GM10248 (cell line): ENCODE results near the gene ZNF444.

ENCODE experiments used
- CTCF ChIA-PET: fragments of 300-600 bp; sonication (Branson Sonifier 250); formaldehyde crosslinking; extraction: SDS; loops from one replicate; lab custom pipeline; 2021; ENCODE audit warnings: antibody characterized with exemption; lab: Yijun Ruan, JAX
- POLR2A ChIA-PET: fragments of 350-650 bp; sonication (Branson Sonifier 250); formaldehyde crosslinking; extraction: SDS; loops from one replicate; lab custom pipeline; 2020; ENCODE audit warnings: antibody characterized with exemption; lab: Yijun Ruan, JAX
- DNase-seq: peaks from one replicate; pipeline ENCODE4 v3.0.0; 2012; ENCODE audit errors: extremely low spot score
- CTCF ChIP-seq: IDR thresholded peaks from 2 replicates; pipeline ENCODE4 v1.5.1; 2012; ENCODE audit warnings: mild to moderate bottlenecking, low read depth; ENCODE audit errors: extremely low read depth, missing control alignments, control extremely low read depth

ZNF444 gene

GRCh38 chr19:56140583-56141416 is at the start of gene ZNF444:
TSS of gene ZNF444 (plus strand) at chr19:56141287. CDS start at chr19:56146912, 5,625 bp downstream.
- peak; percentile 99 for DNase-seq
- no peak for TF ChIP-seq CTCF
- ChIA-PET POLR2A (interaction anchor here (0.6 to 1.2 kb wide), 3 partner anchors 20 to 463 kb away, joined by 7 read pairs; partner anchors contain the start of gene ZSCAN5A), CTCF (interaction anchor here (1.0 to 2.1 kb wide), 3 partner anchors 16 to 486 kb away, joined by 3 to 5 read pairs (median 3); no protein-coding TSS in a partner anchor)

DNA sequence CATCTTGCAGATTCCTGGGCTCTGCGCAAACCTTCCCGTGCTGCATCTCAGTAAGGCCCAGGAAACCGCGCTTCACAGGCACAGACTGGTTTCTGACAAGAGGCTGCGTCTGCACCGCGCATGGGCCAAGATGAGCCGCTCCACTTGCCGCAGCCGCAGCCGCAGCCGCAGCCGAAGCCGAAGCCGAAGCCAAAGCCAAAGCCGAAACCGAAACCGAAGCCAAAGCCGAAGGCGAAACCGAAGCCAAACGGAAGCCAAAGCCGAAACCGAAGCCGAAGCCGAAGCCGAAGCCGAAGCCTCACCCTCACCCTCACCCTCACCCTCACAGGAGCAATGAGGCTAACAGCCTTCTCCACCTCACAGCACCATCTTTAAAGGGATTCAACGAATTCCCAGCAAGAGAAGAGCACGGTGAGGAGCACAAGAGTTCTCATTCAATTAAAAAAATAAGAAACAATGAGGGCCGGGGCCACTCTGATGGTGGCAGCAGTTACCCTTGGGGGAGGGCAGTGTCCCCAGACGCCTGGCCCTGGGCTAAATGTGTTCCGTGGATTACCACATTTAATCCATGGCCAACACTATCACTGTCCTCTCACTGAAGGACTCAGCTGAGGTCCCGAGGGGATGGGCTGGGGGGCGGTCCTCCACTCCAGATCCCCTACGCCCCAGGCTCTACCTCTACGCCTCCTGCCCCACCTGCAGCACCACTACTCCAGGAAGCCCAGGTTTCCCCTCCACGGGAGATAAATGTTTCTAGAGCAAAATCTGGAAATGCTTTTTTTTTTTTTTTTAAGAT is 49.1 kb upstream of the ZNF444 start:
- ChIA-PET CTCF (interaction anchor here (1.1 to 1.9 kb wide), 2 partner anchors 10 to 23 kb away, joined by 3 to 9 read pairs; no protein-coding TSS in a partner anchor), POLR2A (no interaction called here)
- DNase-seq, result no peak
- no peak for TF ChIP-seq CTCF

GRCh38 chr19:56092685-56093631 is 48.1 kb upstream of the ZNF444 start:
- TF ChIP-seq CTCF, result no peak
- ChIA-PET CTCF (no interaction called here), POLR2A (no interaction called here)
- DNase-seq, result no peak

DNA sequence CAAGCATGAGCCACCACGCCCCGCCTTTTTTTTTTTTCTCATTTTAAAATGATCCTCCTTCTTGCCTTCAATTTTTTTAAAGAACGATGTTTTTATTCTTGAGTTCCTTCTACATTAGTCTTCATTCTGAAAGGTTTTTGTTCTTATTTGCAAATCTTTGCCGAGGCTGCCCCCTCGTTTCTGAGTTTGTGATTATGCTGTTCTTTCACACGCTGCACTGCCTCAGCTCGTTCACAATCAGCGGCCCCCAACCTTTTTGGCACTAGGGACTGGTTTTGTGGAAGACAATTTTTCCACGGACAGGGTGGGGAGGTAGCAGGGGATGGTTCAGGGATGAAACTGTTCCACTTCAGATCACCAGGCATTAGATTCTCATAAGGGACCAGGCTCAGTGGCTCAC is 46.6 kb upstream of the ZNF444 start:
- DNase-seq, result no peak
- CTCF ChIA-PET, result interaction anchor here (2.0 kb wide), 1 partner anchor 13 kb away, joined by 12 read pairs; no protein-coding TSS in a partner anchor
- POLR2A ChIA-PET, result no interaction called here
- no peak for TF ChIP-seq CTCF

DNA sequence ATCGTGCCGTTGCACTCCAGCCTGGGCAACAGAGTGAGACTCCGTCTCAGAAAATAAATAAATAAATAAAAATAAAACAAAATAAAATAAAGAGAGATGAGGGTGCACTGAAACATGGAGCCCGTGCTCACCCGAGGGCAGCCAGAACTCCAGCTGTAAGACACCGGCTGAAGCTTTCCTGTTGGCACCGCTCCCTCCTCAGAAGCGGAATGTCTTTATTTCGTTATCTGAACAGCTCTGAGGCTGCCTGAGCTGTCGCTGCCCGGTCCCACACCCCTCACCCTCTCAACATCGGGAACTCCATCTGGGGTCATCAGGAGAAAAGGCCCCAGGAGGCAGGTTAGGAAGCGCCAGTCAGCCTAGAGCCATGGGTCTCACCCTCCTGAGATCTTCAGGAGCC is 44.4 kb upstream of the ZNF444 start:
- ChIA-PET CTCF (interaction anchor here (1.6 to 2.2 kb wide), 3 partner anchors 9 to 156 kb away, joined by 5 to 7 read pairs (median 7); no protein-coding TSS in a partner anchor), POLR2A (no interaction called here)
- no peak for DNase-seq
- no peak for TF ChIP-seq CTCF
